Measurements from ENCODE around the gene DAPK1. TPM values are rescaled to one million over a fixed set of nuclear protein-coding genes. Genes with fewer than 3 reads are reported as not detected.

DAPK1 gene
- total and polyA plus RNA-seq, 2 donors (not counting 3 experiments of a cell fraction or from before 2014, with no cell fraction given): 58.9 to 119 TPM

GRCh38 chr9:87696641-87697040 is 199.0 kb downstream of the DAPK1 start:
- POLR2A ChIA-PET: no interaction called here
- Histone ChIP-seq H3K4me2 (ENCODE audit: insufficient read depth, low read length) (no peak overlapping the region), H3K4me3 (replicated peaks in 1 of 3; ENCODE audit: insufficient read depth in 1 of 3, low read depth in 1 of 3, low read length in 3 of 3) (no peak overlapping the region), H2AFZ (ENCODE audit: low read depth, low read length) (no peak overlapping the region), H3K4me1 (ENCODE audit: control insufficient read depth, extremely low read depth, insufficient read depth, low read length) (no peaks in the 10 kb centered on the region), H3K27me3 (ENCODE audit: control insufficient read depth in 2 of 2, insufficient read depth in 2 of 2, low read length in 2 of 2) (no peaks in the 10 kb centered on the region), H3K9me3 (replicated peaks; ENCODE audit: control insufficient read depth, insufficient read depth, low read length) (no peaks in the 10 kb centered on the region), H3K27ac (ENCODE audit: insufficient read depth, low read depth, low read length) (no peak overlapping the region), H3K9me1 (replicated peaks; ENCODE audit: control insufficient read depth, extremely low read depth, insufficient read depth, low read length) (no peaks in the 10 kb centered on the region), H3K9ac (replicated peaks; ENCODE audit: extremely low read depth, insufficient read depth, low read length) (no peak overlapping the region), H4K20me1 (replicated peaks; ENCODE audit: control insufficient read depth, extremely low read depth, insufficient read depth, low read length) (no peaks in the 10 kb centered on the region), H3K36me3 (ENCODE audit: control insufficient read depth in 2 of 2, extremely low read depth in 1 of 2, insufficient read depth in 2 of 2, low read length in 2 of 2) (peaks cover 8 to 46% of the 10 kb centered on the region in 2 experiments), H3K79me2 (ENCODE audit: control insufficient read depth, insufficient read depth, low read length) (no peaks in the 10 kb centered on the region)
- DNase-seq (ENCODE audit: low read depth, low spot score) (no peak), FAIRE-seq (no peak)
- CTCF ChIA-PET: interaction anchor here (1.1 to 1.2 kb wide), 2 partner anchors 12 to 116 kb away, joined by 3 to 4 read pairs; no protein-coding TSS in a partner anchor
- intact Hi-C loops (cut with micrococcal nuclease): no loop called here
- dilution Hi-C loops (cut with MboI; ENCODE audit: extremely low pct_ligation_motif_present, low sequenced_read_pairs): no loop called here
- BruUV-seq (replicated peaks): no TSS peak
- TF ChIP-seq FOS (IDR thresholded peaks at IDR 0.05; ENCODE audit: borderline replicate concordance, insufficient read depth, low read length) (no peak), CTCF (IDR thresholded peaks at IDR 0.05; ENCODE audit: extremely low read depth in 1 of 2, insufficient read depth in 1 of 2, low read depth in 1 of 2, low read length in 2 of 2) (no peak), GATA2 (IDR thresholded peaks at IDR 0.05; ENCODE audit: insufficient read depth, insufficient read length, low read depth, low read length) (no peak), EZH2 (IDR thresholded peaks at IDR 0.05; ENCODE audit: borderline replicate concordance, low read depth, low read length, severe bottlenecking) (no peak), POLR2A (IDR thresholded peaks at IDR 0.05; ENCODE audit: low read depth, low read length) (no peak), MYC (IDR thresholded peaks at IDR 0.05; ENCODE audit: low read depth, low read length) (no peak), JUN (IDR thresholded peaks at IDR 0.05; ENCODE audit: borderline replicate concordance, insufficient read depth, insufficient read length, low read depth) (no peak), POLR2AphosphoS5 (IDR thresholded peaks at IDR 0.05; ENCODE audit: insufficient read depth, low read depth, low read length) (no peak)
- TF ChIP-seq, protein P1, sequence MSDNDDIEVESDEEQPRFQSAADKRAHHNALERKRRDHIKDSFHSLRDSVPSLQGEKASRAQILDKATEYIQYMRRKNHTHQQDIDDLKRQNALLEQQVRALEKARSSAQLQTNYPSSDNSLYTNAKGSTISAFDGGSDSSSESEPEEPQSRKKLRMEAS (IDR thresholded peaks at IDR 0.05; ENCODE audit: insufficient read depth, insufficient read length): no peak
